Measurements from ENCODE around the gene HSPB7.

DNA sequence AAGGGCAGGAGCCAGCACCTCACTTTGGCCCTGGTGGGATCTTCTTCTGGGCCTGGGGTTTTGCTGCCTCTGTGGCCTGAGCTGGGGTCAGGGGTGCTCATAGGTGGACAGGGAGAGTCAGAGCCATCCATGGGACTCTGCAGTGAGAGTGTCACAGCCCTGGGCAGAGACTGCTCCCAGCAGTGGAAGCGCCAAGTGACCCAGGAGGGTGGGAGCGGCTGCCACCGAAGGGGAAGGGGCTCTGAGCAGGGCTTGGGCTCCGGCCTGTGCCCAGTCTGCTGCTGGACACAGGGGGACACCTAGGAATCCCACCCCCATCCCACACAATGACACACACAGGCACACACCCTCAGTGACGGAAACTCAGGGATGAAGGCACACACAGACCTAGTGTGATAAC is 26.1 kb upstream of the HSPB7 start:
- TF ChIP-seq ZNF274 (IDR thresholded peaks at IDR 0.05; ENCODE audit: low read depth, low read length) (no peak), SUZ12 (IDR thresholded peaks at IDR 0.05; ENCODE audit: extremely low read depth, insufficient read depth, insufficient read length) (no peak), YY1 (IDR thresholded peaks at IDR 0.05; ENCODE audit: insufficient read depth, insufficient read length) (no peak)
